ENCODE measurements around the gene HCN2. TPM values are rescaled to one million over a fixed set of nuclear protein-coding genes. Genes with fewer than 3 reads are reported as not detected.

Gene HCN2
- total RNA-seq, 1 experiment from 2014 or later: 0.04 TPM

- Histone ChIP-seq H3K36me3 (ENCODE audit: low read depth, low read length) (no peaks in the 10 kb centered on the region; the same call in 1 of the 2 replicates), H4K20me1 (ENCODE audit: low read length) (peaks cover 36% of the 10 kb centered on the region), H3K9ac (ENCODE audit: low read length) (no peak overlapping the region), H3K9me3 (ENCODE audit: low read length) (no peaks in the 10 kb centered on the region), H3K4me2 (ENCODE audit: low read length) (no peak overlapping the region), H3K9me2 (replicated peaks; ENCODE audit: low read length) (no peaks in the 10 kb centered on the region), H3K79me2 (ENCODE audit: low read length) (peaks cover 50% of the 10 kb centered on the region), H3K27me3 (ENCODE audit: low read length) (no peaks in the 10 kb centered on the region), H2AFZ (ENCODE audit: low read length) (no peak overlapping the region), H3K4me3 (ENCODE audit: low read length) (no peak overlapping the region), H3F3A (ENCODE audit: low read length, unreplicated experiment) (no peaks in the 10 kb centered on the region), H3K27ac (ENCODE audit: low read length) (no peak overlapping the region), H3K4me1 (ENCODE audit: insufficient read depth, low read length) (peaks cover 15% of the 10 kb centered on the region)
- no peak for TF ChIP-seq EZH2phosphoT487 (IDR thresholded peaks at IDR 0.05; ENCODE audit: borderline replicate concordance, low read length)
- TF ChIP-seq EZH2 (IDR thresholded peaks at IDR 0.05; ENCODE audit: low read length, unreplicated experiment): no peak
- no peak for TF ChIP-seq CTCF (conservative IDR thresholded peaks at IDR 0.05; ENCODE audit: low read depth, low read length)
- no TSS peak for BruUV-seq (replicated peaks)
- ATAC-seq: no peak
- POLR2A ChIA-PET (ENCODE audit: unreplicated experiment): no interaction called here
- CTCF ChIA-PET: no interaction called here
- no peak for DNase-seq
- intact Hi-C loops (cut with micrococcal nuclease): no loop called here
Measured at GRCh38 chr19:580274-580835, 9.3 kb upstream of the HCN2 start.

- Histone ChIP-seq H3K27me3 (ENCODE audit: low read length) (no peaks in the 10 kb centered on the region), H3K36me3 (ENCODE audit: low read depth, low read length) (no peaks in the 10 kb centered on the region; the same call in 1 of the 2 replicates), H3K4me2 (ENCODE audit: low read length) (no peak overlapping the region), H3K9ac (ENCODE audit: low read length) (no peak overlapping the region), H3K4me3 (ENCODE audit: low read length) (no peak overlapping the region), H3K4me1 (ENCODE audit: insufficient read depth, low read length) (peaks cover 5% of the 10 kb centered on the region), H3F3A (ENCODE audit: low read length, unreplicated experiment) (no peaks in the 10 kb centered on the region), H3K9me3 (ENCODE audit: low read length) (no peaks in the 10 kb centered on the region), H3K79me2 (ENCODE audit: low read length) (peaks cover 39% of the 10 kb centered on the region), H3K9me2 (replicated peaks; ENCODE audit: low read length) (no peaks in the 10 kb centered on the region), H3K27ac (ENCODE audit: low read length) (no peak overlapping the region), H2AFZ (ENCODE audit: low read length) (no peak overlapping the region), H4K20me1 (ENCODE audit: low read length) (peaks cover 28% of the 10 kb centered on the region)
- POLR2A ChIA-PET (ENCODE audit: unreplicated experiment): no interaction called here
- ATAC-seq (no peak), DNase-seq (no peak)
- CTCF ChIA-PET: no interaction called here
- intact Hi-C loops (cut with micrococcal nuclease): no loop called here
- no peak for TF ChIP-seq EZH2 (IDR thresholded peaks at IDR 0.05; ENCODE audit: low read length, unreplicated experiment)
- no peak for TF ChIP-seq EZH2phosphoT487 (IDR thresholded peaks at IDR 0.05; ENCODE audit: borderline replicate concordance, low read length)
- TF ChIP-seq CTCF (conservative IDR thresholded peaks at IDR 0.05; ENCODE audit: low read depth, low read length): no peak
- no TSS peak for BruUV-seq (replicated peaks)
Measured at GRCh38 chr19:581399-582111, 8.1 kb upstream of the HCN2 start.
